ENCODE data around the gene MAN1A2.
"Not testable (repeated sequence)": the region's sequence is repeated elsewhere in the genome, so short reads cannot be mapped to it uniquely, and the experiment has no call there.

MAN1A2 gene

GRCh38 chr1:117321680-117322609, 45.3 kb upstream of the MAN1A2 start:
- Histone ChIP-seq H3K4ac (ENCODE audit: low read depth, low read length) (no peak overlapping the region), H2BK5ac (ENCODE audit: low read depth, low read length, poor library complexity) (no peak overlapping the region), H4K91ac (ENCODE audit: low read depth, low read length) (no peak overlapping the region), H3K4me2 (ENCODE audit: low read length) (no peak overlapping the region), H3K14ac (ENCODE audit: low read length) (no peak overlapping the region), H3K4me1 (ENCODE audit: control insufficient read depth in 1 of 2, insufficient read depth in 2 of 2, low read length in 2 of 2) (no peaks in the 10 kb centered on the region), H3K79me2 (ENCODE audit: control insufficient read depth, insufficient read depth, low read length, poor library complexity) (no peaks in the 10 kb centered on the region), H3K36me3 (ENCODE audit: control insufficient read depth in 1 of 2, insufficient read depth in 2 of 2, low read length in 2 of 2) (no peaks in the 10 kb centered on the region), H3K79me1 (ENCODE audit: low read length) (no peaks in the 10 kb centered on the region), H3K27me3 (ENCODE audit: insufficient read depth, low read length) (no peaks in the 10 kb centered on the region), H3K23ac (ENCODE audit: low read length) (no peak overlapping the region), H3K4me3 (ENCODE audit: low read depth, low read length) (no peak overlapping the region), H3K18ac (ENCODE audit: low read length) (no peak overlapping the region), H3K9me3 (ENCODE audit: insufficient read depth, low read depth, low read length) (no peaks in the 10 kb centered on the region), H4K8ac (ENCODE audit: low read depth, low read length) (no peak overlapping the region), H2AK5ac (ENCODE audit: low read length) (no peak overlapping the region), H3K27ac (ENCODE audit: low read depth, low read length) (no peak overlapping the region), H4K12ac (ENCODE audit: low read depth, low read length) (no peak overlapping the region), H3K9ac (ENCODE audit: low read length) (no peak overlapping the region), H2BK120ac (ENCODE audit: insufficient read depth, low read length, poor library complexity) (no peak overlapping the region), H2AFZ (ENCODE audit: insufficient read depth, low read length, poor library complexity) (no peak overlapping the region), H2BK12ac (ENCODE audit: low read length) (no peak overlapping the region)
- no CpG with 5 or more reads among the region's 5 CpGs for WGBS (ENCODE audit: extremely low coverage, insufficient coverage, insufficient read length)
- no peak for DNase-seq

DNA sequence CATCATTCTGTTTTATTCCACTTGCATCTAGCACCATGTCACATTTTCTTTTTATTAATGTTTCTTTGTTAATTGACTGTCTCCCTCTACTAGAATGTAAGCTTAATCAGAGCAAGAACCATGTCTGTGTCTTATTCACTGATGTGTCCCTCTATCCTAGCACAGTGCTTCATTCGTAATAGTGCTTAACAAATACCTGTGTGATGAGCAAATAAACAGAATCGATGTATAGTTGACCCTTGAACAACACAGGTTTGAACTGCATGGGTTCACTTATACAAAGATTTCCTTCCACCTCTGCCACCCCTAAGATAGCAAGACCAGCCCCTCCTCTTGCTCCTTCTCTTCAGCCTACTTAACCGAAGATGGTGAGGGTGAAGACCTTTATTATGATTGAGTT, 42.9 kb upstream of the MAN1A2 start:
- Histone ChIP-seq H3K4me1 (ENCODE audit: control insufficient read depth in 1 of 2, insufficient read depth in 2 of 2, low read length in 2 of 2) (no peaks in the 10 kb centered on the region), H3K36me3 (ENCODE audit: control insufficient read depth in 1 of 2, insufficient read depth in 2 of 2, low read length in 2 of 2) (no peaks in the 10 kb centered on the region), H3K23ac (ENCODE audit: low read length) (no peak overlapping the region), H3K27ac (ENCODE audit: low read depth, low read length) (no peak overlapping the region), H2BK5ac (ENCODE audit: low read depth, low read length, poor library complexity) (no peak overlapping the region), H2BK120ac (ENCODE audit: insufficient read depth, low read length, poor library complexity) (no peak overlapping the region), H2AK5ac (ENCODE audit: low read length) (no peak overlapping the region), H4K12ac (ENCODE audit: low read depth, low read length) (no peak overlapping the region), H3K9me3 (ENCODE audit: insufficient read depth, low read depth, low read length) (no peaks in the 10 kb centered on the region), H3K4me2 (ENCODE audit: low read length) (no peak overlapping the region), H3K18ac (ENCODE audit: low read length) (no peak overlapping the region), H4K8ac (ENCODE audit: low read depth, low read length) (no peak overlapping the region), H3K14ac (ENCODE audit: low read length) (no peak overlapping the region), H3K79me1 (ENCODE audit: low read length) (no peaks in the 10 kb centered on the region), H3K4me3 (ENCODE audit: low read depth, low read length) (no peak overlapping the region), H3K27me3 (ENCODE audit: insufficient read depth, low read length) (no peaks in the 10 kb centered on the region), H4K91ac (ENCODE audit: low read depth, low read length) (no peak overlapping the region), H3K4ac (ENCODE audit: low read depth, low read length) (no peak overlapping the region), H3K79me2 (ENCODE audit: control insufficient read depth, insufficient read depth, low read length, poor library complexity) (no peaks in the 10 kb centered on the region), H2AFZ (ENCODE audit: insufficient read depth, low read length, poor library complexity) (no peak overlapping the region), H3K9ac (ENCODE audit: low read length) (no peak overlapping the region), H2BK12ac (ENCODE audit: low read length) (no peak overlapping the region)
- DNase-seq: no peak
- no CpG with 5 or more reads among the region's 3 CpGs for WGBS (ENCODE audit: extremely low coverage, insufficient coverage, insufficient read length)

- not testable (repeated sequence) for H2AK5ac ChIP-seq (ENCODE audit: low read length); H4K91ac ChIP-seq (ENCODE audit: low read depth, low read length); H3K4me1 ChIP-seq (ENCODE audit: control insufficient read depth in 1 of 2, insufficient read depth in 2 of 2, low read length in 2 of 2); DNase-seq; H3K4ac ChIP-seq (ENCODE audit: low read depth, low read length); H3K23ac ChIP-seq (ENCODE audit: low read length); H3K9me3 ChIP-seq (ENCODE audit: insufficient read depth, low read depth, low read length); H3K4me2 ChIP-seq (ENCODE audit: low read length); H3K4me3 ChIP-seq (ENCODE audit: low read depth, low read length); H3K36me3 ChIP-seq (ENCODE audit: control insufficient read depth in 1 of 2, insufficient read depth in 2 of 2, low read length in 2 of 2); H4K8ac ChIP-seq (ENCODE audit: low read depth, low read length); H3K14ac ChIP-seq (ENCODE audit: low read length); H2BK5ac ChIP-seq (ENCODE audit: low read depth, low read length, poor library complexity); H3K27me3 ChIP-seq (ENCODE audit: insufficient read depth, low read length); H2BK120ac ChIP-seq (ENCODE audit: insufficient read depth, low read length, poor library complexity); H2BK12ac ChIP-seq (ENCODE audit: low read length); H3K18ac ChIP-seq (ENCODE audit: low read length); H3K79me1 ChIP-seq (ENCODE audit: low read length); H3K9ac ChIP-seq (ENCODE audit: low read length); H4K12ac ChIP-seq (ENCODE audit: low read depth, low read length); H3K27ac ChIP-seq (ENCODE audit: low read depth, low read length); H2AFZ ChIP-seq (ENCODE audit: insufficient read depth, low read length, poor library complexity); H3K79me2 ChIP-seq (ENCODE audit: control insufficient read depth, insufficient read depth, low read length, poor library complexity)
- no CpG with 5 or more reads among the region's 6 CpGs for WGBS (ENCODE audit: extremely low coverage, insufficient coverage, insufficient read length)
These were observed 41.2 kb upstream of the MAN1A2 start for GRCh38 chr1:117326035-117326434.

GRCh38 chr1:117327011-117327410, 40.2 kb upstream of the MAN1A2 start:
- no peaks in the 10 kb centered on the region for H3K79me1 ChIP-seq (ENCODE audit: low read length)
- no peak overlapping the region for H3K4me2 ChIP-seq (ENCODE audit: low read length)
- H3K9ac ChIP-seq (ENCODE audit: low read length): no peak overlapping the region
- no peaks in the 10 kb centered on the region for H3K36me3 ChIP-seq (ENCODE audit: control insufficient read depth in 1 of 2, insufficient read depth in 2 of 2, low read length in 2 of 2)
- H3K79me2 ChIP-seq (ENCODE audit: control insufficient read depth, insufficient read depth, low read length, poor library complexity): no peaks in the 10 kb centered on the region
- H3K4me1 ChIP-seq (ENCODE audit: control insufficient read depth in 1 of 2, insufficient read depth in 2 of 2, low read length in 2 of 2): peaks cover 0 to 2% of the 10 kb centered on the region in 2 experiments
- H4K8ac ChIP-seq (ENCODE audit: low read depth, low read length): no peak overlapping the region
- no peak overlapping the region for H4K12ac ChIP-seq (ENCODE audit: low read depth, low read length)
- H2BK5ac ChIP-seq (ENCODE audit: low read depth, low read length, poor library complexity): no peak overlapping the region
- no peak for DNase-seq
- no peak overlapping the region for H3K14ac ChIP-seq (ENCODE audit: low read length)
- no peak overlapping the region for H4K91ac ChIP-seq (ENCODE audit: low read depth, low read length)
- no peak overlapping the region for H3K4me3 ChIP-seq (ENCODE audit: low read depth, low read length)
- H3K23ac ChIP-seq (ENCODE audit: low read length): no peak overlapping the region
- no peak overlapping the region for H2AFZ ChIP-seq (ENCODE audit: insufficient read depth, low read length, poor library complexity)
- H2BK120ac ChIP-seq (ENCODE audit: insufficient read depth, low read length, poor library complexity): no peak overlapping the region
- H2AK5ac ChIP-seq (ENCODE audit: low read length): no peak overlapping the region
- H3K18ac ChIP-seq (ENCODE audit: low read length): no peak overlapping the region
- H3K4ac ChIP-seq (ENCODE audit: low read depth, low read length): no peak overlapping the region
- H3K27ac ChIP-seq (ENCODE audit: low read depth, low read length): no peak overlapping the region
- no peaks in the 10 kb centered on the region for H3K9me3 ChIP-seq (ENCODE audit: insufficient read depth, low read depth, low read length)
- H2BK12ac ChIP-seq (ENCODE audit: low read length): no peak overlapping the region
- no peaks in the 10 kb centered on the region for H3K27me3 ChIP-seq (ENCODE audit: insufficient read depth, low read length)
